Fibroblast of villous mesenchyme (primary cell): ENCODE measurements around the gene ZNF568. TPM values are rescaled to one million over a fixed set of nuclear protein-coding genes. Genes with fewer than 3 reads are reported as not detected.

ENCODE experiments used
- DNase-seq: peaks from one replicate; pipeline ENCODE4 v3.0.0-alpha.2; 2010; ENCODE audit warnings: low read depth
- H3K4me3 ChIP-seq: 2 replicates; pipeline ENCODE4 v1.5.1; 2011; ENCODE audit warnings: low read depth, mild to moderate bottlenecking, low read length
- total RNA-seq: library from RNA; depleted of rRNA; stranded (reverse); fragments of >200 nt; gene quantifications from 2 replicates; pipeline ENCODE4 v1.2.3, GENCODE V29; 2012
- TF ChIP-seq, protein P1 (sequence below): IDR thresholded peaks from 2 replicates; pipeline ENCODE4 v1.5.1; 2012; ENCODE audit warnings: low read depth, mild to moderate bottlenecking, low read length; ENCODE audit not compliant: insufficient read depth

The ZNF568 gene
- 8.7 and 11.2 TPM in 2 replicates for total RNA-seq

DNA sequence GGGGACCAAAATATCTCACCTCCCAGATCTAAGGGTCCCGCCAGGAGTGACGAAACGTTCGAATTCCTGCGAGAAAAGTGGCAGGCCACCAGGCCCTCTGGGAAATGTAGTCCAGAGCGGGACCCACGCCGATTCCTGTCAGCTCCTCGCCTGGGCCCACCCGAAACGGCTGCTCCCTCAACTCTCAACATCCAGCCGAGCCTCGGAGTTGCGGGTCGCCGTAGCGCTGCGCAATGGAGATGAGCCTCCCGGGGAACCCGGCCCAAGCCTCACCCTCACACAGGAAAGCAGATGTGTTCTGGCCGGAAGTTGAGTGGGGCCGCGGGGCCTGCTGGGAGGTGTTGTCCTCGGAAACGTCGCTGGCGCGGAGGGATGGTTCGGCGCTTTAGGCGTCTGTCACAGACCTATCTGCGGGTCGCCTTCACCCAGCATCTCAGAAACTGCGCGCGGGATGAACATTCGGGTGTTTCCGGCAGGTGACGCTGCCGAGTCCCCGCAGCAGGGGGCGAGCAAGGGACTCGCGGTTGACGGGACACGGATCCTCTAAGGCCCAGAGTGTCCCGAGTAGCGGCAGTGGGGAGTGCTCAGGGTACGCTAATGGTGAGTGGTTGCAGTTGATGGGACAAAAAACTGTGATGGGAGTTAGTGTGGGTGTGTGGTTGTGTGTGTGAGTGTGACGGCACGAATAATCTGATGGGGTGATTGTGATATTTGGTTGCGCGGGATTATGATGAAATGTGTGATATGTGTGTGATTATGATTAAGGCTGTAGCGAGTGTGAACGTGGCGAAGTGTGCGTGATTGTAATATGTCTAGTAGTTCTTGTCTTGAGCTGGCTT, at the start of gene ZNF568, which contains the start of gene ZNF829:
TSS of gene ZNF568 (plus strand) at position 341 of the 839 bp plus-strand sequence. CDS start 6,439 bp downstream, outside the sequence.
TSS of gene ZNF829 (minus strand) at position 300 of the 839 bp plus-strand sequence. CDS start 1,124 bp downstream, outside the sequence.
- peak; percentile 92 for DNase-seq
- H3K4me3 ChIP-seq = peak within 1 kb of the TSS; percentile 91
- TF ChIP-seq, protein P1, sequence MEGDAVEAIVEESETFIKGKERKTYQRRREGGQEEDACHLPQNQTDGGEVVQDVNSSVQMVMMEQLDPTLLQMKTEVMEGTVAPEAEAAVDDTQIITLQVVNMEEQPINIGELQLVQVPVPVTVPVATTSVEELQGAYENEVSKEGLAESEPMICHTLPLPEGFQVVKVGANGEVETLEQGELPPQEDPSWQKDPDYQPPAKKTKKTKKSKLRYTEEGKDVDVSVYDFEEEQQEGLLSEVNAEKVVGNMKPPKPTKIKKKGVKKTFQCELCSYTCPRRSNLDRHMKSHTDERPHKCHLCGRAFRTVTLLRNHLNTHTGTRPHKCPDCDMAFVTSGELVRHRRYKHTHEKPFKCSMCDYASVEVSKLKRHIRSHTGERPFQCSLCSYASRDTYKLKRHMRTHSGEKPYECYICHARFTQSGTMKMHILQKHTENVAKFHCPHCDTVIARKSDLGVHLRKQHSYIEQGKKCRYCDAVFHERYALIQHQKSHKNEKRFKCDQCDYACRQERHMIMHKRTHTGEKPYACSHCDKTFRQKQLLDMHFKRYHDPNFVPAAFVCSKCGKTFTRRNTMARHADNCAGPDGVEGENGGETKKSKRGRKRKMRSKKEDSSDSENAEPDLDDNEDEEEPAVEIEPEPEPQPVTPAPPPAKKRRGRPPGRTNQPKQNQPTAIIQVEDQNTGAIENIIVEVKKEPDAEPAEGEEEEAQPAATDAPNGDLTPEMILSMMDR = peak; percentile 67

DNA sequence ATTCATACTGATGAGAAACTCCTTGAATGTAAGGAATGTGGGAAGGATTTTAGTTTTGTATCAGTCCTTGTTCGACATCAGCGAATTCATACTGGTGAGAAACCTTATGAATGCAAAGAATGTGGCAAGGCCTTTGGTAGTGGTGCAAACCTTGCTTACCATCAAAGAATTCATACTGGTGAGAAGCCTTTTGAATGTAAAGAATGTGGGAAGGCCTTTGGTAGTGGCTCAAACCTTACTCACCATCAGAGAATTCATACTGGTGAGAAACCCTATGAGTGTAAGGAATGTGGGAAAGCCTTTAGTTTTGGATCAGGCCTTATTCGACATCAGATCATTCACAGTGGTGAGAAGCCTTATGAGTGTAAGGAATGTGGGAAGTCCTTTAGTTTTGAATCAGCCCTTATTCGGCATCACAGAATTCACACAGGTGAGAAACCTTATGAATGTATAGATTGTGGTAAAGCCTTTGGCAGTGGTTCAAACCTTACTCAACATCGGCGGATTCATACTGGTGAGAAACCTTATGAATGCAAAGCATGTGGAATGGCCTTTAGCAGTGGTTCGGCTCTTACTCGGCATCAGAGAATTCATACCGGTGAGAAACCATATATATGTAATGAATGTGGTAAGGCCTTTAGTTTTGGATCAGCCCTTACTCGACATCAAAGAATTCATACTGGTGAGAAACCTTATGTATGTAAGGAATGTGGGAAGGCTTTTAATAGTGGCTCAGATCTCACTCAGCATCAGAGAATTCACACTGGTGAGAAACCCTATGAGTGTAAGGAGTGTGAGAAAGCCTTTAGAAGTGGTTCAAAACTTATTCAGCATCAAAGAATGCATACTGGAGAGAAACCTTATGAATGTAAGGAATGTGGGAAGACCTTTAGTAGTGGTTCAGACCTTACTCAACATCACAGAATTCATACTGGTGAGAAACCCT, 38.9 kb upstream of the ZNF568 start:
- TF ChIP-seq, protein P1 = no peak
- H3K4me3 ChIP-seq = no peak overlapping the region
- peak; percentile 0 for DNase-seq

DNA sequence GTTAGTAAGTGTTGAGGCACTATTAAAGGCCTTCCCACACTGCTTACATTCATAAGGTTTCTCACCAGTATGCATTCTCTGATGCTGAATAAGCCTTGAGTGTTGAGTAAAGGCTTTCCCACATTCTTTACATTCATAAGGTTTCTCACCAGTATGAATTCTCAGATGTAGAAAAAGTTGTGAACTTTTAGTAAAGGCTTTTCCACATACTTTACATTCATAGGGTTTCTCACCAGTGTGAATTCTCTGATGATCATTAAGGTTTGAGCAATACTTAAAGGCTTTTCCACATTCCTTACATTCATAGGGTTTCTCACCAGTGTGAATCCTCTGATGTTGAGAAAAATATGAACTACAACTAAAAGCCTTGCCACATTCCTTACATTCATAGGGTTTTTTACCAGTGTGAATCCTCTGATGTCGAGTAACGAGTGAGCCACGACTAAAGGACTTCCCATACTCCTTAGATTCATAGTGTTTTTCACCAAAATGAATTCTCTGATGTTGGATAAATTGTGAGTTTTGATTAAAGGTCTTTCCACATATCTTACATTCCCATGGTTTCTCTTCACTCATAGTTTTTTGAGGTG, 24.3 kb upstream of the ZNF568 start:
- no peak for DNase-seq
- H3K4me3 ChIP-seq = no peak overlapping the region
- TF ChIP-seq, protein P1 = no peak

DNA sequence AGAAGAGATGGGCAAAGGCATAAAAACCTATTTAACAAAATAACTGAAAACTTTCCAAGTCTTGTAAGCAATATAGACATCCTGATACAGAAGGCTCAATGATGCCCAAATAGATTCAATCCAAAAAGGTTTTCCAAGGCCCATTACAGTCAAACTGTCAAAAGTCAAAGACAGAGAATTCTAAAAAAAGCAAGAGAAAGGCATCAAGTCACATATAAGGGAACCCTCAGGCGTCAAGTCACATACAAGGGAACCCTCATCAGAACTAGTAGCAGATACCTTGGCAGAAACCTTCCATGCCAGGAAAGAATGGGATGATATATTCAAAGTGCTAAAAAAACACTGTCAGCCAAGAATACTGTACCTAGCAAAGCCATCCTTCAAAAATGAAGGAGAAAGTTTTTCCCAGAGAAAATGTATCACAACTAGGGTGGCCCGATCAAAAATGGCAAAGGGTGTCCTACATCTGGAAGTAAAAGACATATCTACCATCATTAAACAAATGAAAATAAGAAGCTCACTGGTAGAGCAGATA, 21.2 kb upstream of the ZNF568 start:
- TF ChIP-seq, protein P1 = no peak
- no peak for DNase-seq

DNA sequence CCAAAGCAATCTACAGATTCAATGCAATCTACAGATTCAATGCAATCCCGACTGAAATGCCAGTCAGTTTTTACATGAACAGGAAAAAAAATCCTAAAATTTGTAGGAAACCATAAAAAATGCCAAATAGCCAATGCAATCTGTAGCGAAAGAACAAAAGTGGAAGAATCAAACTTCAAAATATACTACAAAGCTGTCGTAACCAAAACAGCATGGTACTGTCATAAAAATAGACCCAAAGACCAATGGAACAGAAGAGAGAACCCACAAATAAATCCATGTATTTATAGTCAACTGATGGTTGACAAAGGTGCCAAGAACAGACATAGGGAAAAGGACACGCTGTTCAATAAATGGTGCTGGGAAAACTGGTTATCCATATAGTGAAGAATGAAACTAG, 17.7 kb upstream of the ZNF568 start:
- TF ChIP-seq, protein P1 = no peak
- DNase-seq = no peak
- no peak overlapping the region for H3K4me3 ChIP-seq

More for the DNA sequence above, 21.2 kb upstream of the ZNF568 start:
- H3K4me3 ChIP-seq = no peak overlapping the region

DNA sequence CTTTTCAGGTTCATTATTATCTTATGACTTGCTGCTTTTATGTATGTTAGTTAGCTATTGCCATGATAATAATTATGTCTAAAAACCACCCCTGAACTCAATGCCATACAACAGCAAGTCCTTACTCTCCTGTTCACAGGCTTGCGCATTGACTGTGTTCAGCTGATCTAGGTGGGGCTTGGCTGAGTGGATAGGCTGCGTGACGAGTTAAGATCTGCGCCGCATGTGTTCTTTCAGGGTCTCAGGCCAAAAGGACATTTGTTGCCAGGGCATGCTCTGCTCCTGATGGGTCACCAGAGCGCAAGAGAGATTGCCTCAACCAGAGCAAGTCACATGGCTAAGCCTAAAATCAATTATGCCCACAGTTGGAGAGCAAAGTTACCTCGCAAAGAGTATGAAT, 859 bp downstream of the ZNF568 start:
- TF ChIP-seq, protein P1 = no peak
- peak overlapping the region; percentile 91 for H3K4me3 ChIP-seq
- DNase-seq = peak; percentile 37
